H9 (cell line): ENCODE data around the gene SLC10A4. TPM values are rescaled to one million over a fixed set of nuclear protein-coding genes. Genes with fewer than 3 reads are reported as not detected.
"Not testable (repeated sequence)": the region's sequence is repeated elsewhere in the genome, so short reads cannot be mapped to it uniquely, and the experiment has no call there.

ENCODE experiments used
- DNase-seq: peaks from one replicate; pipeline ENCODE4 v3.0.0-alpha.2; 2017
- H2AFZ ChIP-seq: one replicate; pipeline ENCODE4 v1.6.1; 2013; ENCODE audit warnings: mild to moderate bottlenecking, low read length, control low read depth, moderate library complexity
- H2AK5ac ChIP-seq: 2 replicates; pipeline ENCODE4 v1.6.1; 2013; ENCODE audit warnings: low read length, control low read depth, mixed read lengths; ENCODE audit not compliant: insufficient read length
- H2BK120ac ChIP-seq: one replicate; pipeline ENCODE4 v1.6.1; 2013; ENCODE audit warnings: low read depth, mild to moderate bottlenecking, low read length, control low read depth, inconsistent platforms; ENCODE audit not compliant: poor library complexity, severe bottlenecking
- H2BK12ac ChIP-seq: 2 replicates; pipeline ENCODE4 v1.6.1; 2013; ENCODE audit warnings: low read length, control low read depth, mixed read lengths, low read depth; ENCODE audit not compliant: insufficient read length
- H2BK15ac ChIP-seq: 2 replicates; pipeline ENCODE4 v1.6.1; 2013; ENCODE audit warnings: low read depth, low read length, control low read depth
- H2BK20ac ChIP-seq: one replicate; pipeline ENCODE4 v1.6.1; 2013; ENCODE audit warnings: low read depth, mild to moderate bottlenecking, low read length, control low read depth, inconsistent platforms; ENCODE audit not compliant: poor library complexity, severe bottlenecking
- H2BK5ac ChIP-seq: 2 replicates; pipeline ENCODE4 v1.6.1; 2013; ENCODE audit warnings: low read length, control low read depth, mixed read lengths; ENCODE audit not compliant: insufficient read length
- H3K14ac ChIP-seq: 2 replicates; pipeline ENCODE4 v1.6.1; 2013; ENCODE audit warnings: low read length, control low read depth; ENCODE audit not compliant: insufficient read depth
- H3K18ac ChIP-seq: 2 replicates; pipeline ENCODE4 v1.6.1; 2013; ENCODE audit warnings: low read depth, mild to moderate bottlenecking, mixed read lengths, low read length, control low read depth; ENCODE audit not compliant: insufficient read length
- H3K23ac ChIP-seq: 2 replicates; pipeline ENCODE4 v1.6.1; 2013; ENCODE audit warnings: low read length, control low read depth, mixed read lengths, low read depth; ENCODE audit not compliant: insufficient read length
- H3K23me2 ChIP-seq: 2 replicates; pipeline ENCODE4 v1.6.1; 2013; ENCODE audit warnings: low read depth, mild to moderate bottlenecking, mixed read lengths, low read length, control low read depth; ENCODE audit not compliant: insufficient read length, poor library complexity, severe bottlenecking
- H3K27ac ChIP-seq: 2 replicates; pipeline ENCODE4 v1.5.1; 2013; ENCODE audit warnings: low read length, control low read depth, mixed read lengths, low read depth; ENCODE audit not compliant: insufficient read length
- H3K27me3 ChIP-seq: 2 replicates; pipeline ENCODE4 v1.6.1; 2013; ENCODE audit warnings: low read length, control low read depth, inconsistent platforms; ENCODE audit not compliant: insufficient read depth
- H3K4ac ChIP-seq: 2 replicates; pipeline ENCODE4 v1.6.1; 2013; ENCODE audit warnings: low read depth, mild to moderate bottlenecking, control low read depth, inconsistent platforms, low read length, moderate library complexity
- H3K4me1 ChIP-seq: 2 replicates; pipeline ENCODE4 v1.6.1; 2013; ENCODE audit warnings: low read length, control low read depth, inconsistent platforms; ENCODE audit not compliant: insufficient read depth
- H3K4me2 ChIP-seq: 2 replicates; pipeline ENCODE4 v1.6.1; 2013; ENCODE audit warnings: low read length, control low read depth, mixed read lengths; ENCODE audit not compliant: insufficient read length, insufficient read depth
- H3K56ac ChIP-seq: 2 replicates; pipeline ENCODE4 v1.6.1; 2013; ENCODE audit warnings: low read depth, mild to moderate bottlenecking, mixed read lengths, low read length, control low read depth; ENCODE audit not compliant: insufficient read length
- H3K79me1 ChIP-seq: 2 replicates; pipeline ENCODE4 v1.6.1; 2013; ENCODE audit warnings: low read depth, mild to moderate bottlenecking, moderate library complexity, low read length, control low read depth, inconsistent platforms; ENCODE audit not compliant: insufficient read depth, poor library complexity, severe bottlenecking
- H3K79me2 ChIP-seq: 2 replicates; pipeline ENCODE4 v1.6.1; 2013; ENCODE audit warnings: low read length, control low read depth, inconsistent platforms; ENCODE audit not compliant: insufficient read depth
- H3K9ac ChIP-seq: 2 replicates; pipeline ENCODE4 v1.6.1; 2013; ENCODE audit warnings: low read length, control low read depth, mixed read lengths; ENCODE audit not compliant: insufficient read length; ENCODE audit errors: extremely low read depth
- H3K9me3 ChIP-seq: one replicate; pipeline ENCODE4 v1.6.1; 2013; ENCODE audit warnings: low read depth, low read length, inconsistent platforms; ENCODE audit not compliant: control insufficient read depth
- H3T11ph ChIP-seq: one replicate; pipeline ENCODE4 v1.6.1; 2013; ENCODE audit warnings: mild to moderate bottlenecking, low read length, control low read depth, inconsistent platforms
- H4K20me1 ChIP-seq: one replicate; pipeline ENCODE4 v1.6.1; 2013; ENCODE audit not compliant: control insufficient read depth, insufficient read length, insufficient read depth
- H4K5ac ChIP-seq: 2 replicates; pipeline ENCODE4 v1.6.1; 2013; ENCODE audit warnings: low read depth, mild to moderate bottlenecking, mixed read lengths, low read length, control low read depth; ENCODE audit not compliant: insufficient read length
- H4K8ac ChIP-seq: replicated peaks from 2 replicates; pipeline ENCODE4 v1.6.1; 2013; ENCODE audit warnings: low read length, control low read depth, mixed read lengths, low read depth; ENCODE audit not compliant: insufficient read length
- H4K91ac ChIP-seq: 2 replicates; pipeline ENCODE4 v1.6.1; 2013; ENCODE audit warnings: low read depth, mild to moderate bottlenecking, moderate library complexity, mixed read lengths, low read length, control low read depth; ENCODE audit not compliant: insufficient read length
- H3K27ac Mint-ChIP-seq, 3 experiments: 2 replicates in 2 of 3; 3 replicates in 1 of 3; pipeline ENCODE4 v1.8.0; 2020 to 2021; ENCODE audit warnings: mixed read lengths in 3 of 3, mild to moderate bottlenecking in 1 of 3, moderate library complexity in 1 of 3
- H3K27me3 Mint-ChIP-seq: 2 replicates; pipeline ENCODE4 v1.8.0; 2021; ENCODE audit warnings: low read depth, mild to moderate bottlenecking, moderate library complexity, mixed read lengths
- H3K36me3 Mint-ChIP-seq, 3 experiments: 2 replicates in 2 of 3; 3 replicates in 1 of 3; pipeline ENCODE4 v1.8.0; 2020 to 2021; ENCODE audit warnings: low read depth in 3 of 3, mixed read lengths in 3 of 3; ENCODE audit not compliant: insufficient read depth in 1 of 3
- H3K4me1 Mint-ChIP-seq, 2 experiments: 2 replicates each; pipeline ENCODE4 v1.8.0; 2020; ENCODE audit warnings: mixed read lengths in 2 of 2
- H3K4me3 Mint-ChIP-seq, 2 experiments: 2 replicates in 1 of 2; 3 replicates in 1 of 2; pipeline ENCODE4 v1.8.0; 2020 to 2021; ENCODE audit warnings: mild to moderate bottlenecking in 2 of 2, mixed read lengths in 2 of 2, moderate library complexity in 1 of 2
- H3K9me3 Mint-ChIP-seq, 2 experiments: 2 replicates in 1 of 2; 3 replicates in 1 of 2; pipeline ENCODE4 v1.8.0; 2020; ENCODE audit warnings: mild to moderate bottlenecking in 2 of 2, mixed read lengths in 2 of 2, moderate library complexity in 1 of 2
- CTCF ChIP-seq: fragments of 200-600 bp; sonication (generic); conservative IDR thresholded peaks from 3 replicates; pipeline ENCODE4 v1.8.0; 2021; ENCODE audit warnings: antibody characterized with exemption, mild to moderate bottlenecking
- WGBS: extraction: QIAGEN DNeasy Blood & Tissue Kit; methylation state at CpG from one replicate; pipeline ENCODE4 v1.1.7; 2013; ENCODE audit warnings: missing lambda C conversion rate, low lambda C conversion rate, mixed read lengths; ENCODE audit not compliant: insufficient read length; ENCODE audit errors: extremely low coverage; 5-methylcytosine and 5-hydroxymethylcytosine counted together
- total RNA-seq: library from RNA; stranded (reverse); gene quantifications from 2 replicates; pipeline ENCODE4 v1.2.1, GENCODE V29; 2021

Gene SLC10A4
- total RNA-seq, 1 experiment from 2014 or later, result 1.7 TPM

DNA sequence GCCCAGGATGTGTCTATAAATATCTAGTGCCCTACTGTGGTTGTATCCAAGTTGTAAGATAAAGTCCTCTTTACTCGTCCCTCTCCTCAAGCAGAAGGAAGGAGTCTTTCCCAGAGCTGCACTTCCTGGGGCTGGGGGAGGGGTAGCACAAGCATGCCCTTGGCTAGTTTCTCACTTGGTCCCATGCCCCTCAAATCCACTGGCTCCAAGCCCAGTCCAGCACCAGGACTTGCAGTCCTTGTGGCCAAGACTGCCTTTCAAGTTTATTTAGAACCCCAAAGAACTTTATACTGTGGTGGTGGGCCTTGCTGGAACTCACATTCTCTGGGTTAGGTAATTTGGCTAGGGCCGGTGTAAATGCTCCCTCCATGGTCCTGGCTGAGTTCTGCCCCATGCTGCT lies 43.2 kb upstream of the SLC10A4 start:
- Histone ChIP-seq H3K14ac (peak overlapping the region; percentile 29; the same call in 1 of the 2 replicates), H3K27ac (no peak overlapping the region), H2BK15ac (no peak overlapping the region), H2AFZ (no peak overlapping the region), H3K23ac (no peak overlapping the region), H3K4ac (no peak overlapping the region), H2BK20ac (no peak overlapping the region), H4K20me1 (no peaks in the 10 kb centered on the region), H3K9ac (no peak overlapping the region), H3K56ac (no peak overlapping the region), H2BK120ac (no peak overlapping the region), H3K18ac (no peak overlapping the region), H2BK12ac (no peak overlapping the region), H3K79me2 (no peaks in the 10 kb centered on the region), H4K8ac (no peak overlapping the region), H3K79me1 (no peaks in the 10 kb centered on the region), H3K27me3 (no peaks in the 10 kb centered on the region; the same call in 1 of the 2 replicates), H3K4me2 (no peak overlapping the region), H3K23me2 (no peaks in the 10 kb centered on the region), H4K91ac (peak overlapping the region; percentile 42), H3K9me3 (no peaks in the 10 kb centered on the region), H3T11ph (no peak overlapping the region), H4K5ac (peak overlapping the region; percentile 82), H2BK5ac (no peak overlapping the region), H2AK5ac (no peak overlapping the region), H3K4me1 (peaks cover 3% of the 10 kb centered on the region; the same call in 1 of the 2 replicates)
- no peak for TF ChIP-seq CTCF
- no CpG with 5 or more reads among the region's 2 CpGs for WGBS
- no peak overlapping the region for H3K4me3 Mint-ChIP-seq
- no peak for DNase-seq
- no peaks in the 10 kb centered on the region for H3K9me3 Mint-ChIP-seq
- peaks cover 5 to 7% of the 10 kb centered on the region in 2 experiments for H3K4me1 Mint-ChIP-seq
- no peaks in the 10 kb centered on the region for H3K36me3 Mint-ChIP-seq
- H3K27ac Mint-ChIP-seq, result peak overlapping the region in 1 of 3 experiments; percentile 23; a peak in 2 of 7 replicates
- no peaks in the 10 kb centered on the region for H3K27me3 Mint-ChIP-seq

- H3K9me3 ChIP-seq, DNase-seq, H3K4ac ChIP-seq, H3K27me3 Mint-ChIP-seq, H3K18ac ChIP-seq, H3K23me2 ChIP-seq, H3K4me1 ChIP-seq, H3K79me1 ChIP-seq, H3K9me3 Mint-ChIP-seq, H4K91ac ChIP-seq, H3K36me3 Mint-ChIP-seq, H3K79me2 ChIP-seq, H3K56ac ChIP-seq, H3K4me1 Mint-ChIP-seq, H2AK5ac ChIP-seq, H2BK120ac ChIP-seq, H3K27ac Mint-ChIP-seq, H3K14ac ChIP-seq, H4K20me1 ChIP-seq, H3K9ac ChIP-seq, H2AFZ ChIP-seq, H4K5ac ChIP-seq, H3K4me3 Mint-ChIP-seq, H2BK5ac ChIP-seq, H3K27ac ChIP-seq, H3K4me2 ChIP-seq, H2BK15ac ChIP-seq, H4K8ac ChIP-seq, H3K23ac ChIP-seq, H2BK20ac ChIP-seq, H3K27me3 ChIP-seq, H2BK12ac ChIP-seq, H3T11ph ChIP-seq: not testable (repeated sequence)
- no CpG with 5 or more reads among the region's 5 CpGs for WGBS
Measured at GRCh38 chr4:48440914-48441313, 42.2 kb upstream of the SLC10A4 start.
